Posterior vena cava (tissue), 2 donors: ENCODE measurements around the gene UBE2E2. TPM values are rescaled to one million over a fixed set of nuclear protein-coding genes. Genes with fewer than 3 reads are reported as not detected.

Experiments
- DNase-seq: peaks from one replicate; pipeline ENCODE4 v3.0.0-alpha.2; 2020; ENCODE audit warnings: low spot score
- intact Hi-C, 2 donors: fragments of 100-400 bp; cut with DNase I; formaldehyde crosslinking; loops; one replicate each; pipeline versions ENCODE4 v1.14.1 to v1.14.2; 2022 to 2023
- total RNA-seq, 2 donors: library from RNA; stranded (reverse); fragmentation: NEBNext Ultra II Directional; extraction: Animal tissue kit (Norgen Biotek cat#: 25700); gene quantifications; one replicate each; pipeline ENCODE4 v1.2.1, GENCODE V29; 2021
- donor health status: DM: yes; HTN: yes; CAD: no.
- donor health status: DM: yes; HTN: yes; CAD: no.

The UBE2E2 gene
- total RNA-seq, 2 donors from 2014 or later = 61.1 to 65.5 TPM

DNA sequence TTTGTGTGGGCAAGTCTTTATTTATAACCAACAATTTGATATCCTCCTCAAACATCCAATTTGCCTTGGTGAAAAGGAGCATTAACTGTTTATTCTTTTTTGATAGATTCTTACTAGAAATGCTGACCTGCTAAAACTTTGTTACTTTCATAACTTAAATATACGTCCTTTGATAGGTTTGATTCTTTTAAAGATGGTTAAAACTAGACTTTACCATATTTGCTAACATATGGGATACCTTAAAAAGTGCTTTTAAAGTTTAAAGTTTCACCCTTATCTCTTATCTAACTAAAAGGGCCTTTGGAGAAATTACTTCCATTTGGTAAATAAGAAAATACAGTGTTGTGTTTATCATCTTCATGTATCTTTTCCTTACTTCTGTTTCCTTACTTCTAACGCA lies 336.1 kb downstream of the UBE2E2 start:
- DNase-seq = no peak
- intact Hi-C loops = no loop called here

DNA sequence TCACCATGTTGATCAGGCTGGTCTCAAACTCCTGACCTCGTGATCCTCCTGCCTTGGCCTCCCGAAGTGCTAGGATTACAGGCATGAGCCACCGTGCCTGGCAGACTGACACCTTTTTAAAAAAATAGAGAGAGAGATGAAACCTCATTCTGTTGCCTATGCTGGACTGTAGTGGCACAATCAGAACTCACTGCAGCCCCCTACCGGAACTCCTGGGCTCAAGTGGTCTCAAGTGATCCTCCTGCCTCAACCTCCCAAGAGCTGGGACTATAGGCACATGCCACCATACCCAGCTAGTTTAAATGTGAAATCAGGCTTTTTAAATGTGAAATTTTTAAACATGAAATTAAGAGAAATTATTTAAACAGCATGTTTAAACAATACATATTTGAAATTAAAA lies 337.5 kb downstream of the UBE2E2 start:
- no peak for DNase-seq
- intact Hi-C loops = no loop called here

DNA sequence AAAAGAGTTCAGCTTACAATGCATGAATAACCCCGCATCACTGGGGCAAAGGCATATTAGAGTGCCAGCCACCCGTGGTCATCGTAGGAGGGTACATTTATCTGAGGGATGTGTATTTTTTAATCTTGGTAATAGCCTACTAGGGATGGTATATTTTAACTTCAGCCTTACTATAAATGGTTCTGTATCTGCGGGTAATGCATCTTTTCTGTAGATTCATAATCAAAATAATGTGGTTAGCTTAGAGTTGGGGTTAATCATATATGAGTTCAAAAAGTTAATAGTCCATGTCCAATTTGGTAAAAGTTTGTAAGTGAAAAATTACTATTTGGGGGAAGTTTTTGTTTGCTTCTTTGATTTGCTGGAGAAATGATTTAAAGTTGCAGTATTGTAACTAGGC lies 339.0 kb downstream of the UBE2E2 start:
- DNase-seq = no peak
- intact Hi-C loops = no loop called here

DNA sequence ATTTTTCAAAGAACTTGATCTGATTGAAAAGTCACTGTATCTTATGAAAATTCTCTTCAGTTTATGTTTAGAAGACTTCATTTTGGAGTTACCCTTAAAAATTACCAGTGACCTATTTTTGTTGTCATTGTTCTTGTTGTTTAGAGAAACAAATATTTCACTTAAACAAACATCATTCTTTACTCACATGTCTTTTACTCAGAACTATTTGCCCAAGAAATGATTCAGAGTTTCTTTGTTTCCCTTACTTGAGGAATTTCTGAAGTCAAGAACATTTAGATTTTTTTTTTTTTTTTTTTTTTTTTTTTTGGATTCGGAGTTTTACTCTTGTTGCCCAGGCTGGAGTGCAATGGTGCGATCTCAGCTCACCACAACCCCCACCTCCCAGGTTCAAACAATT lies 343.1 kb downstream of the UBE2E2 start:
- DNase-seq = no peak
- intact Hi-C loops = no loop called here

DNA sequence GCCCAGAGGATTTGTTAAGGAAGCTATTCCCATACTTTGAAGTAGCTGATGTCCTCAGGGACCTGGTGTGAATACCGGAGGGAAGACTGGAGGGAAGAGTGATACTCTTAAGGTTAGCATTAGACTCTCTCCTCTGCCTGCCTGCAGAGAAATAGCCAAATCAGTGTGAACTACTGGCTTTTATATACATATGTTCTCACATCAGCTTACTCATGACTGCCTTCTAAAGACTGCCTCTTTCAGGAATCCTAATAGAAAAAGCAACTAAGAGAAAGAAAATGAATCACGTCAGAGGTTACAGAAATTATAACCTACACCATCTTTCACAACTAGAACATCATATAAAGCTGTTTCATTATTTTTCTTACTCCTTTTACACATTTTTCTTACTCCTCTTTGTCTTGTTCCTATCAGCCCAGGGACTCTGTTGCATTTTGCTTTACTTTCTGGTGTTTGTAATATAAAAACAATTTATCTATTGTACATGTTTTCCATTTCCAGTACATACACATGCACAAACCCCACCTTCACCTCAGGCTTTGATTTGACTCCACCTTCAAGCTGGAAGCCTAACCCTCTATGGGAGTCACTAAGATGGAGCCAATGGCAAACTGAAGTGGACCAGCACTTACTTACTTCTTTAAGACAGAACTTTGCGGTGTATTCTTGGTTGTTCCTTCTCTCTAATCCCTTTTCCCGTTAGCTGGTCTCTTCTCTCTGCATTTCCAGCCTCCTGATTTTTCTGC lies 345.0 kb downstream of the UBE2E2 start:
- DNase-seq = no peak
- intact Hi-C loops = no loop called here

DNA sequence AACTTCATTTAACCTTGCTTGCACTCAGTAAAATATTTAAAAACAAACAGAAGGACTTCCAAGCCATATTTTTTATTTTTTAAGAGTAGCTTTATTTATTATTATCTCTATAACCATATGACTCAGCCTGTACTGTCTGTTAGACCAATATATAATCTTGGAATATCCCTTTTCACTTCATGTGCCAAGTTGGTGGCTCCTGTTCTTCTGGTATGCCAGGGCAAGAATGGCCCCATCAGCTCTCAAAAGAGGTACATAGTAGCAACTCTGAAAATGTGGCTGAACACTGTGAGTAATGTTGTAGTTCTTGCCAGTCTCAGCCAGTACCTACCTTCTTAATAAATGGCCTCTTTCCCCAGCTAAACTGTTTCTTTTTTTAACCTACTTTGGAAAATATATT lies 345.6 kb downstream of the UBE2E2 start:
- no peak for DNase-seq
- intact Hi-C loops = no loop called here

DNA sequence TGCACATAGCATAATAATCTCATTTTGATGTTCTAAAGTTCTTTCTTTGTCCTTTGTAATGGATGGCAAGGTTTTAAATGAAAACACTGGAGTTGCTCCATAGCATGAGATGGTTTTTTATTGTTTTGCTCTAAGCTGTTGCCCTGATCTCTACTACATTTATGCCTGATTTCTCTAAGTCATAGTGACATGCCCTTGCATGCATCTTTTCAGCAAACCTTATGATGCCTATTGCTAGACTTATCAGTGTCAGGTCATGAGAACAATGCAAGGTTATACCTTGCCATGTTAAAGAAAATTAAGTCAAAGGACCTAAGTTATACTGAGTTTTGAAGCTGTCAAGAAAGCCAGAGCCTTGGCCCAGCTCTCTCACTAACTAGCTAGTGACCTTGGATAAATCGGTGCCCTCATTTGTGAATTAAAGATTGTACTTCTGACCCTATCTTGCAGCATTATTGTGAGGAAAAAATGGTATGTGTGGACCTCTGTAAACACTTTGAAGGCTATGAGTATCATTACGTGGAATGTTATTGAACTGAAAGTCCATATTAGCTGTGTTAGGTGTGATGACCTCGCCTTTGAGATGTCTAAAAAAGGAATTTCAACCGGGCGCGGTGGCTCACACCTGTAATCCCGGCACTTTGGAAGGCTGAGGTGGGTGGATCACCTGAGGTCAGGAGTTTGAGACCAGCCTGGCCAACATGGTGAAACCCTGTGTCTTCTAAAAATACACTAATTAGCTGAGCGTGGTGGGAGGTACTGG lies 346.2 kb downstream of the UBE2E2 start:
- DNase-seq = no peak
- intact Hi-C loops = no loop called here

DNA sequence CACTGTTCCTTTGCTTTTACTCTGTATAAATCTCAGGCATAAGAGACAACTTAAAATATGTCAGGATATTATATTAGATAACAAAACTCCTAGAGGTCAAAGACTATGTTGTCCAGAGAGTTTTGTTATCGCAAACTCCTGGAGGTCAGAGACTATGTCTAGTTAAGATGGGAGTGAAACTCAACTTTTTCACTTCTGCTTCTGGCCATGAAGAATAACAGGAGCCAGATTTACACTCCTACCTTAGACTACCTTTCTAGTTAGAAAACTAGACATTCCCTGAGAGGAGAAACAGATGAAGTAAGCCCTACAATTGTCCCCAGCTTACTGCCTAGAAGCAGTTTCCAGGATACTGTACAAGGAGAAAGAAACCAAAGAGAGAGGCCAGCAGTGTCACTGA lies 347.3 kb downstream of the UBE2E2 start:
- intact Hi-C loops = no loop called here
- DNase-seq = no peak

DNA sequence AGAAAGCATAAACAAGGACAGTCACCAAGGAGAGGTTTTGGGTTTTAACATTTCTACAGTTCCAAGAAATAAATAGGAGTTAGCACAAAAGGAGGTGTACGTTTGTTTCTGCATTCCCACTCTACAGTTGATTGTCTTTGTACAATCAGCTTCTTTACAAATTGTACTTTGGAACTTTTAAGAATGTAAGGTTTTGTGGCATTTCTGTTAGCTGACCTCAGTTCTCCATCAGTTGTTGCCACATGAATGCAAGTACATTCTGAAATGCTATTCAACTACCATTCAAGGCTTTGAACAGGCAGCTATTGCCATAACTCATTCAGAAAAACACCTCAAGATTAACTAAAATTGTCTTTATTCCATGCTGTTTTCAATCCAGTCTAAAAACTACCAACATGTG lies 349.4 kb downstream of the UBE2E2 start:
- intact Hi-C loops = no loop called here
- no peak for DNase-seq

DNA sequence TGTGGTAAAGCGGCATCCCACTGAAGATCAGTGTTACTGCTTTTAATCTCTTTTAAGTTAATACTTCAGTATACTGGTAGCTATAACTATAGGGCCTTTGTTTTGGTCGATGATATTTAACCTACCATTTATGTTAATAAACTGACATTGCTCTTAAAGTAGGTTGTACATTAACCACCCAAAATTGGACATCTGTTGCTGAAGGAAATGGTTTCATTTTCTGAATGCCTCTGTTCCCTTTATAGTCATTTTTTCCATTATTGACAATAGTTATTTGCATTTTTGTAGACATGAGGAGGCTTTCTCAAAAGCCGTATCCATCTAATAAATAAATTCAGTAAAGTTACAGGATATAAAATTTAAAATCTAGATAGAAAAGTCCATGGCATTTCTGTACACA lies 350.2 kb downstream of the UBE2E2 start:
- intact Hi-C loops = no loop called here
- no peak for DNase-seq

DNA sequence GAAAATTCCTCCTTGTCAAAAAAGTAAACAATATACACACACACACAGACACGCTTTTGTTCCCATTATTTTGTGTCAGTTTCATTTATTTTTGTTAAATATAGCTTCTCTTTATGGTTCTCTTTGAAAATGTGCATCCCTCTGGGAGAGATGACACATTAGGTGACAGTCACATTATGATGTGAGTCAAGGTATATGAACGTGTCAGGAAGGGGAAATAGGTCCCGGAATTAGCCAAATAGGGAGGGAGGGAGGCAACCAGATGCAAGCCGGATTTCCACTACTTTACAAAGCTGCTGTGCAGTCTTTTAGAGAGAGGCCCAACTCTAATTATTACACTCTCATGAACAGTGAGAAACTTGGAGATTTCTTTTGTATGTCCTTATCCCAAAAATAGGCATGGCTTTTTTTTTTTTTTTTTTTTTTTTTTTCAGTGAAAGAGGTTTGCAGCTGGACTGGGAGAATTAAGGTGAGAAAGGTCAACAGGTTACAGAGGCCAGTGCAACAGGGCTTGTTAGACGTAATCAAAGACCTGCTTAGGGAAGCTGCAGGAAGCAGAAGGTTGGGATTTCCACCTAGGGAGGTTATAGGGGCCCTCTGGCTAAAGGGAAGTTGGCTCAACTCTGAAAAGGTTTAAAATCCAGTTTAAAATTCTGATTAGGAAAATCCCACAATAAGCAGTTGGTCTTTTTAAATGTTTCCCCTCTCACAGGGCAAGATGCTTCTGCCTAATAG lies 362.1 kb downstream of the UBE2E2 start:
- no peak for DNase-seq
- intact Hi-C loops = no loop called here

DNA sequence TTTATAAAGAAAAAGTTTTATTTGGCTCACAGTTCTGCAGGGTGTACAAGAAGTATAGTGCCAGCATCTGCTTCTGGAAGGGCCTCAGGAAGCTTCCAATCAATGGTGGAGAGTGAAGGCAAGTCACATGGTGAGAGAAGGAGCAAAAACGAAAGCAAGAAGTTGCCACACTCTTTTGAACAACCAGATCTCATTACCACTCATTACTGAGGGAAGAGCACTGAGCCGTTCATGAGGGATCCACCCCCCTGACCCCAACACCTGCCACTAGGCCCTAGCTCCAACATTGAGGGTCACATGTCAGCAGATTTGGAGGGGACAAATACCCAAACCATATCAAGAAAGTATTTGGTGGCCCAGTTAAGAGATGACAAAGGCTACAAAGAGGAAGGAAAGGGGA lies 363.4 kb downstream of the UBE2E2 start:
- intact Hi-C loops = no loop called here
- DNase-seq = no peak

DNA sequence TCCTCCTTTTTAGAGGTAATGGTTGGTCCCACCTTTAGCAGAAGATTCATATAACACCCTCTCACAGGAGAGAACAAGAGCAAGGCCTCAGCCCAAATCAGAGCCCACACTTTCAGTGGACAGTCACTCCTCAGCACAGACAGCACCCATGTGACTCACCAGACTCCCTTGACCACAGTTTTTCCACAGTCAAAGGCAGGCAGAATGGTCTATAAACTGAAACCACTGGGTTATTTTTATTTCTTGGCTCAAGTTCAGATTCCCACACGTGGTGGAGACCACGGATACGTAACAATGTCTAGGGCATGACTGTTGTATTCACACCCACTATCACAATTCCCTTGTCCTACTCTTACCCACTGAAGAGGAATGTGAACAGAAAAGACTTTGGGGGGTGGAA lies 364.8 kb downstream of the UBE2E2 start:
- intact Hi-C loops = no loop called here
- DNase-seq = no peak

DNA sequence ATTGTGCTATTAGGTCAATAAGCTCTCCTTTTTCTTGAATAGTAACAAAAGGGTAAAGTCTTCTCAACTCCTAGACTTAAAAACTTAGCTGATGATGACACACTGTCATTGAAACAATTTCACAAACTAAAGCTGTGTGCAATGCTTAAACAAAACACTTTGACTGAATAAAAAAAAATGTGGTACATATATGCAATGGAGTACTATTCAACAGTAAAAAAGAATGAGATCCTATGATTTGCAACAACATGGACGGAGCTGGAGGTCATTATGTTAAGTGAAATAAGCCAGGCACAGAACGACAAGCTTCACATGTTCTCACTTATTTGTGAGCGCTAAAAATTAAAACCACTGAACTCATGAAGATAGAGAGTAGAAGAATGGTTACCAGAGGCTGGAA lies 370.7 kb downstream of the UBE2E2 start:
- intact Hi-C loops = no loop called here
- DNase-seq = no peak

DNA sequence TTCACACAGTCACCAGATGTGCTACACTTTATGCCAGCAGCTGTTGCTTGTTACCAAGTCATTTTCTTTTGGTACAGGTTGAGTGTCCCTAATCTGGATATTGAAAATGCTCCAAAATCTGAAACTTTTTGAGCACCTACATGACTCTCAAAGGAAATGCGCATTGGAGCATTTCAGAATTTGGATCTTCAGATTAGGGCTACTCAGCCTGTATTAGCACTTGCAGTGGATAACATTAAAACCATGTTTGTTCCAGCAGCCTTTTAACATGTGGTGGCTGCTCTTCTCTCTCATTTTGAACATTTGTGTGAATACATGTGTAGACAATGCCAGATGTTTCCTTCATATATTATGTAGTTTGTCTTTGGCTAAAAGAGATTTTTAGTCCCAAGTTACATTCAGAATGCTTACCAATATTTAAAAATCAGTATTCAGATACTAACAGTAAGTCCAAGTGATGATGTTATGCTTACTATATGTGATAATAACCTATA lies 371.7 kb downstream of the UBE2E2 start:
- intact Hi-C loops = no loop called here
- no peak for DNase-seq

DNA sequence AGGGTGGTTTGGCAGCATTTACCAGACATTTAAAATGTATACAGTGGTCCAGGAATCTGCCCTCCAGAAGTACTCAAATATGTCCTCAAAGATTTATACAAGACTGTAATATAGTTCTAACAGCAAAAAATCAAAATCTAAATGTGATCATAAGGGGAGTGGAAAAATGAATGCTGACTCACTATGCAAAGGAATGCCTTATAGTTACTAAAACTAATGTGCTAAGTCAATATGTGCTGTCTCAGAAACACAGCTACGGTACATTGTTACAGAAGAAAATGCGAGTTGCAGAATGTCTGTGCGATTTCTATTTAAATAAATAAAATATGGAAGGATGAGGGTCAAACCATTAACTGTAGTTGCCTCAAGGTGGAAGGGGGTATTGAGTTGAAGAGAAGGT lies 372.6 kb downstream of the UBE2E2 start:
- DNase-seq = no peak

DNA sequence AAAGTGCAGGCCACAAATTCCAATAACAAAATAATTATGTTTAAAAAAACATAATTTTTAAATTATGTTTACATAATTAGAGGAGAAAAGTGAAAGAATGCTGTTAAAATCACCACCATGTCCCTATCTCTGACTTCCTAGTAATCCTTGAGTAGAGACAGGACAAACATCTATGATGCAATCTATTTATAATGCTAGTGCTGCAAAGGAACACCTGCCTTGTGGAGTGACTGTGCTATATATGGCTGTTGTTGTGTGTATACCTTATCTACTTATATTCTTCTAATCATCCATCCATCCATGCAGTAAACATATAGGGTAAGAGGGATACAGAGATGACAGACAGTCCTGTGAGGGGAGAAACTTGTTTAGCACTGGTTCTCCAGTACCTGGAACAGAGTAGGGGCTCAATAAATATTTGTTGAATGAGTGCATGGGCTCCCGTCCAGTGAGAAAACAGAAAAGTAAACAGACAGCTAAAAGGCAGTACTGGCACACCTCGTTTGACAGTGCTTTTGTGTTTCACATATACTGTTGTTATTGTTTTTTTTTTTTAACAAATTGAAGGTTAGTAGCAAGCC lies 373.3 kb downstream of the UBE2E2 start:
- intact Hi-C loops = no loop called here
- DNase-seq = no peak

More for the DNA sequence above, 372.6 kb downstream of the UBE2E2 start:
- intact Hi-C loops = no loop called here

DNA sequence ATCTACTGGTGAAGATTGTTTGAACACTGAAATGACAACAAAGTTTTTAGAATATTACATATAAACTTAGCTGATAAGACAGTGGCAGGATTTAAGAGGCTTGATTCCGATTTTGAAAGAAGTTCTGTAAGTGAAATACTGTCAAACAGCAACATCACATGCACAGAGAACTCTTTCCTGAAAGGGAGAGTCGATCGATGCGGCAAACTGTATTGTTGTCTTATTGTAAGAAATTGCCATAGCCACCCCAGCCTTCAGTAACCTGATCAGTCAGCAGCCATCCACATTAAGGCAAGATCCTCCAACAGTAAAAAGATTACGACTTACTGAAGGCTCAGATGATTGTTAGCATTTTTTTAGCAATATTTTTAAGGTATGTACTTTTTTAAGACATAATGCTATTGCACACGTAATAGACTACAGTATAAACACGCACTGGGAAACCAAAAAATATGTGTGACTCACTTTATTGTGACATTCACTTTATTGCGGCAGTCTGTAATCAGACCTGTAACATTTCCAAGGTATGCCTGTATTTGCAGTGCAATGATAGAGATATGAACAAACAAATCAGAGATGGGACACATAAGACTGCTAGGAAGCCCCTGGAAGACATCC lies 377.1 kb downstream of the UBE2E2 start:
- no peak for DNase-seq
- intact Hi-C loops = no loop called here

DNA sequence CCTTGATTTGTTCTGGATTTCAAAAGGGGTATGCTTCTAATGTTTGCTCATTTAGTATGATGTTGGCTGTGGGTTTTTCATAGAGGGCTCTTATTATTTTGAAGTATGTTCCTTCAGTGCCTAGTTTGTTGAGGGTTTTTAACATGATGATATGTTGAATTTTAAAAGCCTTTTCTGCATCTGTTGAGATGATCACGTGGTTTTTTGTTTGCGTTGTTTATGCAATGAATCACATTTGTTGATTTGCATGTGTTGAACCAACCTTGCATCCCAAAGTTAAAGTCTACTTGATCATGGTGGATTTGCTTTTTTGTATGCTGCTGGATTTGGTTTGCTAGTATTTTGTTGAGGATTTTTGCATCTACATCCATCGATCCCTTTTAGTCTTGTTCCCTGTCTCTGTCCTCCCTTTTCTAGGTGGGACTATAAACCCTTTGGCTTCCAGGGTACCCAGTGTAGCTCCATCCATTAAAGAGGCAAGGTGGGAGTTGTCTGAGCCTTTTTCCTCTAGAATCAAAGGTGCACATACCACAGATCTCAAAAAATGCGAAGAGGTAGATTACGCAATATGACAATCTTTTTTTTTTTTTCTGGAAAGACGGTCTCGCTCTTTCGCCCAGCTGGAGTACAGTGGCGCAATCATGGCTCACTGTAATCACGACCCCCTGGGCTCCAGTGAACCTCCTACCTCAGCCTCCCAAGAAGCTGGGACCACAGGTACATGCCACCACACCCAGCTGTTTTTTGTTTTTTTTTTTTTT lies 381.0 kb downstream of the UBE2E2 start:
- intact Hi-C loops = no loop called here
- DNase-seq = no peak
